Erythroblast (primary cell): ENCODE results near the gene GNG4.

ENCODE experiments used
- GATA1 ChIP-seq: IDR thresholded peaks from 2 replicates; pipeline ENCODE4 v1.6.1; 2011; ENCODE audit warnings: low read depth, mild to moderate bottlenecking, control low read depth, low read length, moderate library complexity
- POLR2A ChIP-seq: IDR thresholded peaks from 2 replicates; pipeline ENCODE4 v1.6.1; 2011; ENCODE audit warnings: mild to moderate bottlenecking, low read length

GRCh38 chr1:235558621-235559169 is 90.9 kb downstream of the GNG4 start:
- TF ChIP-seq POLR2A (no peak), GATA1 (no peak)
